Measurements from ENCODE around the gene SPIRE1.
"Not testable (repeated sequence)": the region's sequence is repeated elsewhere in the genome, so short reads cannot be mapped to it uniquely, and the experiment has no call there.

SPIRE1 gene

GRCh38 chr18:12645254-12645653, 12.7 kb downstream of the SPIRE1 start:
- no peak for TF ChIP-seq POU6F1 (CRISPR knock-in tag; IDR thresholded peaks at IDR 0.05; ENCODE audit: borderline replicate concordance, low read depth)
- TF ChIP-seq GLIS3 (CRISPR knock-in tag; IDR thresholded peaks at IDR 0.05) = no peak
- TF ChIP-seq ZC3H10 (CRISPR knock-in tag; IDR thresholded peaks at IDR 0.05) = no peak
- TF ChIP-seq ZNF565 (CRISPR knock-in tag; conservative IDR thresholded peaks at IDR 0.05; ENCODE audit: low read depth) = no peak
- TF ChIP-seq ESRRG (CRISPR knock-in tag; IDR thresholded peaks at IDR 0.05) = no peak
- TF ChIP-seq BACH2 (CRISPR knock-in tag; IDR thresholded peaks at IDR 0.05; ENCODE audit: borderline replicate concordance) = no peak
- TF ChIP-seq CSRNP3 (CRISPR knock-in tag; IDR thresholded peaks at IDR 0.05) = no peak
- no peak for TF ChIP-seq TSHZ2 (CRISPR knock-in tag; IDR thresholded peaks at IDR 0.05)
- no peak for TF ChIP-seq TOX (CRISPR knock-in tag; IDR thresholded peaks at IDR 0.05; ENCODE audit: borderline replicate concordance)
- TF ChIP-seq ZNF8 (CRISPR knock-in tag; IDR thresholded peaks at IDR 0.05) = no peak
- TF ChIP-seq ZFP3 (CRISPR knock-in tag; IDR thresholded peaks at IDR 0.05) = no peak
- TF ChIP-seq ZFP30 (CRISPR knock-in tag; IDR thresholded peaks at IDR 0.05) = no peak
- no peak for TF ChIP-seq ZNF70 (CRISPR knock-in tag; IDR thresholded peaks at IDR 0.05)
- TF ChIP-seq PPARA (CRISPR knock-in tag; IDR thresholded peaks at IDR 0.05; ENCODE audit: borderline replicate concordance) = no peak
- TF ChIP-seq ARNTL (CRISPR knock-in tag; IDR thresholded peaks at IDR 0.05; ENCODE audit: borderline replicate concordance, low read depth) = no peak
- TF ChIP-seq CREB5 (CRISPR knock-in tag; IDR thresholded peaks at IDR 0.05; ENCODE audit: low read depth) = no peak
- no peak for TF ChIP-seq PATZ1 (CRISPR knock-in tag; IDR thresholded peaks at IDR 0.05; ENCODE audit: borderline replicate concordance)
- TF ChIP-seq TCF4 (CRISPR knock-in tag; IDR thresholded peaks at IDR 0.05; ENCODE audit: borderline replicate concordance) = no peak
- ATAC-seq = no peak

GRCh38 chr18:12643756-12644155, 14.2 kb downstream of the SPIRE1 start:
- ATAC-seq = not testable (repeated sequence)

GRCh38 chr18:12640881-12641200, 17.1 kb downstream of the SPIRE1 start:
- peak; percentile 60; the same call in 2 of the 3 replicates for ATAC-seq
- TF ChIP-seq TSHZ2 (CRISPR knock-in tag; IDR thresholded peaks at IDR 0.05) = no peak
- TF ChIP-seq ISL1 (CRISPR knock-in tag; IDR thresholded peaks at IDR 0.05) = no peak
- TF ChIP-seq CREB5 (CRISPR knock-in tag; IDR thresholded peaks at IDR 0.05; ENCODE audit: low read depth) = no peak
- TF ChIP-seq ZNF8 (CRISPR knock-in tag; IDR thresholded peaks at IDR 0.05) = no peak
- TF ChIP-seq ZC3H10 (CRISPR knock-in tag; IDR thresholded peaks at IDR 0.05) = no peak
